NCI-H2227 treated with DMSO at 0.1 percent for 48 hours (cell line): ENCODE results near the gene KREMEN1.
A peak's percentile ranks its signal among the peaks of the same experiment; 100 is the strongest.

Experiments used
- DNase-seq: peaks from one replicate; lab custom pipeline; 2025; lab: John Stamatoyannopoulos, UW

The KREMEN1 gene

GRCh38 chr22:29149841-29150555 lies 77.2 kb downstream of the KREMEN1 start:
- no peak for DNase-seq

- no peak for DNase-seq
Observed at GRCh38 chr22:29150701-29151100, 77.9 kb downstream of the KREMEN1 start.

GRCh38 chr22:29151316-29151715 lies 78.5 kb downstream of the KREMEN1 start:
- DNase-seq = no peak

- no peak for DNase-seq
Observed at GRCh38 chr22:29152045-29152953, 79.5 kb downstream of the KREMEN1 start.

GRCh38 chr22:29152954-29153719 lies 80.3 kb downstream of the KREMEN1 start:
- DNase-seq = no peak

- peak; percentile 24 for DNase-seq
Observed at GRCh38 chr22:29154364-29155048, 81.7 kb downstream of the KREMEN1 start.

GRCh38 chr22:29155966-29156365 lies 83.1 kb downstream of the KREMEN1 start:
- DNase-seq = no peak

GRCh38 chr22:29156507-29156906 lies 83.7 kb downstream of the KREMEN1 start:
- no peak for DNase-seq

GRCh38 chr22:29157759-29158535 lies 85.1 kb downstream of the KREMEN1 start:
- DNase-seq = no peak

GRCh38 chr22:29158546-29158945 lies 85.7 kb downstream of the KREMEN1 start:
- no peak for DNase-seq

- DNase-seq = no peak
Observed at GRCh38 chr22:29163808-29164207, 91.0 kb downstream of the KREMEN1 start.

GRCh38 chr22:29165321-29166060 lies 92.7 kb downstream of the KREMEN1 start:
- DNase-seq = no peak

GRCh38 chr22:29166180-29166579 lies 93.3 kb downstream of the KREMEN1 start:
- DNase-seq = no peak

GRCh38 chr22:29167032-29167911 lies 94.4 kb downstream of the KREMEN1 start:
- no peak for DNase-seq

- no peak for DNase-seq
Observed at GRCh38 chr22:29171721-29172120, 98.9 kb downstream of the KREMEN1 start.

GRCh38 chr22:29172216-29172615 lies 99.4 kb downstream of the KREMEN1 start:
- no peak for DNase-seq

GRCh38 chr22:29175312-29175835 lies 102.5 kb downstream of the KREMEN1 start:
- DNase-seq = no peak

- no peak for DNase-seq
Observed at GRCh38 chr22:29183971-29184848, 111.4 kb downstream of the KREMEN1 start.
